HPDE6-E6E7 (cell line): ENCODE data around the gene NKAIN1.
"Not testable (repeated sequence)": the region's sequence is repeated elsewhere in the genome, so short reads cannot be mapped to it uniquely, and the experiment has no call there.

Experiments
- DNase-seq: peaks from one replicate; pipeline ENCODE4 v3.0.0; 2011; ENCODE audit warnings: missing footprints; ENCODE audit errors: extremely low spot score

The NKAIN1 gene

DNA sequence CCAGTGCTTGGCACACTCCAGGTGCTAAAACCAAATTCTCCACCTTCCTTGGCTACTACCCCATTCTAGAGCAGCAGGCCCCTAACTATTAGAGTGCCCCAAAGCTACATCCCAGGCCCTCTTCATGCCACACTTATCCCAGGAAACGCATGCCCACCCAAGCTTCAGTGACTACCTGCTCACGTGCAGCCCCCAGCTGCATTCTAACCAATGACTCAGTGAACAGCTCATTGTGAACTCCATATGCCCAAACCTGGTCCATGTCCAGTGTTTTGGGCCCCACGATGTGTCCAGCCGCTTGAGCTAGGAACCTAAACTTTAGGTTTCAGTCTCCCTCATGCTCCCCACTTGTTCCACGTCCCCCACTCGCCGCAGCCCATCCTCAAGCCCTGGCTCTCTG is 41.5 kb downstream of the NKAIN1 start:
- no peak for DNase-seq

DNA sequence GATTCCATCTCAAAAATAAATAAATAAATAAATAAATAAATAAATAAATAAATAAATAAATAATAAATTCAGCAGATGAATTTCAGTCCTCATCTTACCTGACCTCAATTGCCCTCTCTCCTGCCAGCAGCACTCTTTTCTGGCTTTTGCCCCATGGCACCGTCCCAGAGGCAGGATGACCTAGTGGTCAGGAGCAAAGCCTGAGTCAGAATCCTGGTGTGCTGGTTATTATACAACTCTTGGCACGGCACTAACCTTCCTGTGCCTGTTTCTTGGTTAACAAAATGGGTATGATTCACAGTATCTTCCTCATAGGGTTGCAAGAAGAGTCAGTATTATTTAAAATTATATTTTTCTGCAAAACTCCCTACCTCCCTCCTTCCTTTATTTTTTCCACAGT is 43.0 kb downstream of the NKAIN1 start:
- DNase-seq = no peak

DNA sequence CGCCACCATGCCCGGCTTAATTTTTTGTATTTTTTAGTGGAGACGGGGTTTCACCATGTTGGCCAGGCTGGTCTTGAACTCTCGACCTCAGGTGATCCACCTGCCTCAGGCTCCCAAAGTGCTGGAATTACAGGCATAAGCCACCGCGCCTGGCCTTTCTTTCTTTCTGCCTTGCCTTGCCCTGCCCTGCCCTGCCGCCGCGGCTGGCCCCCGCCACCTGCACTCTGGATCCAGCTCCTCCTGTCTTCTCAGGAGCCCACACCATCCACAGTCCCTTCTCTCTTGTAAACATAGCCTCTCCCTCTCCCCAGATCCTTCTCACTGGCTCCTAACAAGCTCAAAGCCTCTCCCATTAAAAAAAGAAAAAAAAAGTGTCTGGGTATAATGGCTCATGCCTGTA is 44.4 kb downstream of the NKAIN1 start:
- DNase-seq = not testable (repeated sequence)

DNA sequence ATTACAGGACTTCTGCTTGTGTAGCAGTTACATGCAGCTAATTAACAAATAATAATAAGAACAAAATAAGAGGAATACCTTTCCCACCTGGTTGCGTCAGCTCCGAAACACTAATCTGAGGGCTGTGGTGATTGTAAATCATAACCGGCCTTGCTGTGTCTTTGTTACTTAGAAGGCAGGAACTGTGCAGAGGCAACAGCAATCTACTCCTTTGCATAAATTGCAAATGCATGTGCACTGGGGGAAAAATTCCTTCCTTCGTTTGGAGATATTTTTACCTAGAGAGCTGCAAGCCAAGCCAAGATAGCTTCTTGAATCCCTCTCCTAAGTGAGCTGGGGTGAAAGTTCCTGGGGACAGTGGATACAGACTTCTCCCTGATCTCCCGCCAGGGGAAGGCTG is 46.0 kb downstream of the NKAIN1 start:
- DNase-seq = no peak

DNA sequence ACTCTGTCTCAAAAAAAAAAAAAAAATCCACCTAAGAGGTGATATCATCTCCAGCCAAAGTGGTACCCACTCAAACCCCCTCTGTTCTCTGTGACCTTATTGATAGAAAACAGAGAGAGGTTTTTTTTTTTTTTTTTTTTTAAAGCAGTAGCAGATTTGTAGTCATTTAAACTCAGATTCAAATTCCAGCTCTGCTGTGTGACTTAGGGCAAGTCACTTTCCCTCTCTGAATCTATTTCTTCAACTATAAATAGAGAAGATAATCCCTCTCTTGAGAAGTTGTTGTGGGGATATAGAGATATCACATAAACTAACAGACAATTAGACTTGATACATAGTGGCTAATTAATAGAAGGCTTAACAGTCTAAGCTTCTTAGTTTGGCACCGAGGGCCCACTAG is 48.4 kb downstream of the NKAIN1 start:
- DNase-seq = no peak

DNA sequence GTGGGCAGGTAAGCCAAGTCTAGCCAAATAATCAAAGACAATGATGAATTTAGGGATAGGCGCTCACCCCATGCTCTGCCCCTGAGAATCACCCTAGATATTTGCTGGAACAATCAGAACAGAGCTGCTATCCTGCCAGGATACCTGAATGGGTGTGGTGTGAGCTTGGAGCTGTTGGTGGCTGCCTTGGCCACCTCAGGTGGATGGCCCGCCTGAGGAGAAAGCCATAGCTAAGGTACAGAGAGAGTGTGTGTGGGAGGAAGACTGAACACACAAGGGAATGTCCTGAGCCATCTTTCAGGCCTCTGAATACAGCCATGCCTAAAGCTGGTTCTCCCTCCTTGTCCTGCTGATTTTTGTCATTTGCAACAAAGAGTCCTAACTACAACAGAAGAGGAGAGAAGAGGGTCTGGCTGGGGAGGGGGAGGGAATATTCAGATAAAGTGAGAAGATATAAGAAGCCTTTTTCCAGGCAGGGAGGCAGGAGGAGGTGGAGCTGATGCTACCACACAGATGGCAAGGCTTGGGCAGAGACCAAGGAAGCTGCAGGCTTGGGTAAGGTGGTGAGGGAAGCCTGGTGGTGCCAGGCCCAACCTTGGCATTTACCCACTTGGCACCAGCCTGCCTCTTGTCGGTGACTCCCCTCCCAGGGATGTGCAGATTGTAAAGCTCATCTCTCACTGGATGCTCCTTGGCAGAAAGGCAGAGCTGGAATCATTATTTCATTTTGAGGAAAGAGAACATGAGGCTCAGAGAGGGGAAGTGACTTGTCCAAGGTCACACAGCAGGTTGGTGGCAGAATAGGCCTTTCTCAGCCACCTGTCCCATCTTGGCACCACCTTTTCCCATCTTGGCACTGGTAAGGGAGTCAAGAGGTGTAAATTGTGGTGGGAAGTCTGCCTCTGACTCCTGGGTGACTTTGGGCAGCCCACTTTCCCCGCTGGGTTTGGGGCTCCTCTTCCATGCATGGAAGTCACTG is 49.7 kb downstream of the NKAIN1 start:
- no peak for DNase-seq

DNA sequence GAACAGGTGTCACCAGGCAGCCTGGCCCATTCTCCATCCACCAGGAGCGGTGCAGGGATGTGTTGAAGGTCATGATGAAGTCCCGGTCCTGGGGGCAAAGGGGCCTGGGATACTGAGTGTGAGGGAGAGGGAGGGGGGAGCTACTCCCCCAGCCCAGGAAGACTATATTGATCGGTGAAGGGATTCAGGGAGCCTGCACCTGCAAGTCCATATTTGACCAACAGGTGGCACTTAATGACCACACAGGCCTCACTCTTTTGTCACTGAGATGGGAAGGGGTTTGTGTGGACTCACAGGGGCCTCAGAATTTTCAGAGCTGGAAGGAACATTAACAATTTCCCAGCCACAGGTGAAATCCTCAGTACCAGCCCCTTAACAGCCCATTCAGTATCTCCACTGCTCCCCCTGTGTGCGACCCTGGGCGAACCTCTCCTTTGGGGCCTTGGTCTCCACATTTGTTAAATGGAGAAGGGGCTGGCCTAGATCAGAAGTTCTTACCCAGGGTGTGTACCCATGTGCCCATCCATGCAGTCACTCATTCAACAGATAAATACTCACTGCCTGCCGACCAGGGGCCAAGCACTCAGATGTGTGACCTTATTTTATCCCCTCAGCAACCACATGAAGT is 55.6 kb downstream of the NKAIN1 start:
- no peak for DNase-seq

DNA sequence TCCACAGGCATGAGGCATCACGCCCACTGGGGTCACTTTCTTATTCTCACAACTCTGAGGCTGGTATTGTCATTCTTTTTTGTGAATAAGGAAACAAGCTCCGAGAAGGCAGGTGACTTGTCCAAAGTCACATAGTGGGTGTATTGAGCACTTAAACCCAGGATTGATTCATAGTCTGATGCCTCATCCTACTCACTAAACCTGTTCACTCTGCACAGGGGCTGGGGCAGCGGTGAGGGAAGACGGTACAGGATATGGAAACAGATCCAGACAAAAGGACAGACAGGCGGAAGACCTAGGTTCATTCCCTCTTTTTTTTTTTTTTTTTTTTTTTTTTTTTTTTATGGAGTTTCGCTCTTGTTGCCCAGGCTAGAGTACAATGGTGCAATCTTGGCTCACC is 56.6 kb downstream of the NKAIN1 start:
- DNase-seq = peak; percentile 23

DNA sequence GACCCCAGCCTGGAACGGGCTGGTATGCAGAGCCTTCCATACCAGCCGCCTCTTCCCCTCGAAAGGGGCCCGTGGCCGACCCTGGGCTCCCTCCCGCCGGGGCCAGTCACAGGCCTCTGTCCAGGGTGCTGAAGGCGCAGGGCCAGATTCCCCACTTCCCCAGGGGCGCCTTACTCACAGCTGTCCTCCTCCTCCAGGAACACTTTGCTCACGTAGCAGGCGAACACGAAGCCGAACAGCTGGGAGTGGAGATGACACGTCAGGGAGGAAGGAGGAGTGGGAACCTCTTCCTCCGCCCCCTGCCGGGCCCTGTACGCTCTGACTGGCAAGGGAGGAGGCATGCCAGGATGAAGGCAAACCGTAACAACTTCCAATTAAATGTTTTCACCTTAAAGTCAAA is 57.3 kb downstream of the NKAIN1 start:
- peak; percentile 92 for DNase-seq

DNA sequence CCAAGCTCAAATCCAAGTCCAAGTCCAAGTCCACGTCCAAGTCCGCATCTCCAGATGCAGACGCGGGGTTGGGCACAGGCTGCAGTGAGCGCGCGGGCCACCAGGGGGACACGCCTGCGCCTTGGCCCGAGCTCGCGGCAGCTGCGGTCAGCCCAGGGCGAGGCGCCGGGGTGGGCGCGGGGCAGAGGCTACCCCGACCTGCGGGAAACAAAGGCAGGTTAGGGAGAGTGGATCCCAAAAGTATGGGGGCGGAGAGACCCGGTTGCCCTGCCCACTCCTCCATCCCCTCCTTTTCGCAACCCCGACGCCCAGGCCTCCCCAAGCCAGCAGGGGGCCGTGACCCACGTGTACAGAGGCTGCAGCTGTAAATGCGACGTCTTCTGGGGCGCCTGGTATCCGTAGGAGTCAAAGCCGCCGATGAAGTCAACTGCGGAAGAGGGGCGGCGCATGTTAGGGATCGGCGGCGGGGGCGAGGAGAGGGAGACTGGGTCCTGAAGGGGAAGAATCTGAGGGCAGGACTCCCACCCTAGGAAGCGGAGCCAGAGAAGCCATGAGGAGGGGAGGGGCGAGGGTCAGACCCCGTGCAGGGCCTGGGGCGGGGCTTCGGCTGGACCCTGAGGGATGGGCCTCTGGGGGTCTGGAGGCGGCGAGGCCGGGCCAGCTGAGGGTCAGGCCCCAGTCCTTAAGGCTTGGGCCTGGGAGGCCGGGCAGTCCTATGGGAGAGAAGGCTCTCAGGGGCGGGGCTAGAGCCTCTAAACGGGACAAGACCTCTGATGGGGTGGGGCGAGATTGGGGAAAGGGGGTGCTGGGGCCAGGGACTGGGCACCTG is 58.0 kb downstream of the NKAIN1 start:
- DNase-seq = peak; percentile 46

DNA sequence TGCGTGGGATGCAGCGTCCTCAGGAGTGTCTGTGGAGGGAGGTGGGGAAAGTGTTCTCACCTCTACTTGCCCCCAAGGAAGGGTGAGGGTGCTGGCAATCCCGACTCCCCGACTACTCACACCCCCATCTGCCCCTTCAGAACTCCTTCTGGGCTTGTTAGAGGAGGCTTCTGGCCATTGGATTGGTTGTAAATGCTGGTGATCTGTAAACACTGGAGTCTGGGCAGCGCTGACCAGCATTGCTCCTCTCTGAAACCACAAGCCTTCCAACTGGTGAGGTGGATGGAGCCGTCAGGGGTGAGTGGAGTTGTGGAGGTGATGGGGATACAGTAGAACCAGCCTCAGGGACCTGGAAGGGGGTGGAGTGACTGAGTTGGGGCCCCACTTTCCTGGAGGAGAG is 59.3 kb downstream of the NKAIN1 start:
- DNase-seq = no peak

DNA sequence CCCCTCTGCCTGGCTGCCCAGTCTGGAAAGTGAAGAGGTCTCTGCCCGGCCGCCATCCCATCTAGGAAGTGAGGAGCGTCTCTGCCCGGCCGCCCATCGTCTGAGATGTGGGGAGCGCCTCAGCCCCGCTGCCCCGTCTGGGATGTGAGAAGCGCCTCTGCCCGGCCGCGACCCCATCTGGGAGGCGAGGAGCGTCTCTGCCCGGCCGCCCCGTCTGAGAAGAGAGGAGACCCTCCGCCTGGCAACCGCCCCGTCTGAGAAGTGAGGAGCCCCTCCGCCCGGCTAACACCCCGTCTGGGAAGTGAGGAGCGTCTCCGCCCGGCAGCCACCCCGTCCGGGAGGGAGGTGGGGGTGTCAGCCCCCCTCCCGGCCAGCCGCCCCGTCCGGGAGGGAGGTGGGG is 63.4 kb downstream of the NKAIN1 start:
- DNase-seq = not testable (repeated sequence)

DNA sequence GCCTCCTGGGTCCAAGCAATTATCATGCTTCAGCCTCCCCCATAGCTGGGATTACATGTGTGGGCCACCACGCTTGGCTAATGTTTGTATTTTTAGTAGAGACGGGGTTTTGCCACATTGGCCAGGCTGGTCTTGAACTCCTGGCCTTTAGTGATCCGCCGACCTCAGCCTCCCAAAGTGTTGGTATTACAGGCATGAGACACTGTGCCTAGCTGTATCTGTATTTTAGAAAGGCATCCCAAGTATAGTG is 69.3 kb downstream of the NKAIN1 start:
- no peak for DNase-seq

DNA sequence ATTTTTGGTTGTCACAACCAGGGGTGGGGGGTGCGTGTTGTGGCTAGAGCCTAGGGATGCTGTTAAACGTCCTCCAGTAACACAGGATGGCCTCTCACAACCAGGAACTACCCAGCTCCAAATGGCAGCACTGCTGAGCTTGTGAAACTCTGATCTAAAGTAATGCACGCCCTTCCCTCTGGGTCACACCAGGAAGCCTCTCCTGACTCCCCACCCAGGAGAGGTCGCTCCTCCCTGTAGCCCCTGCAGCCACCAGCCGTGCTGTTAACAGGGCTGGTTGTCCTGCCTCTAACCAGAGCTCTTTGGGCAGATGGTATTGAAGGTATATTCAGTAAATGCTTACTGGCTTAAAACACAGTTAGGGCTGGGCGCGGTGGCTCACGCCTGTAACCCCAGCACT is 73.2 kb downstream of the NKAIN1 start:
- DNase-seq = no peak

DNA sequence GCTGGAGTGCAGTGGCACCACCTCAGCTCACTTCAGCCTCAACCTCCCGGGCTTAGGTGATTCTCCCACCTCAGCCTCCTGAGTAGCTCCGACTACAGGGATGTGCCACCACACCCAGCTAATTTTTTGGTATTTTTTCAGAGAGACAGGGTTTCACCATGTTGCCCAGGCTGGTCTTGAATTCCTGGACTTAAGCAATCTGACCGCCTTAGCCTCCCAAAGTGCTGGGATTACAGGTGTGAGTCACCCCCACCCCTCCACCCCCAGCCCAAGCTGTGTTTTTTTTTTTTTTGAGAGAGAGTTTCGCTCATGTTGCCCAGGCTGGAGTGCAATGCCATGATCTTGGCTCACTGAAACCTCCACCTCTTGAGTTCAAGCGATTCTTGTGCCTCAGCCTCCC is 75.4 kb downstream of the NKAIN1 start:
- no peak for DNase-seq

DNA sequence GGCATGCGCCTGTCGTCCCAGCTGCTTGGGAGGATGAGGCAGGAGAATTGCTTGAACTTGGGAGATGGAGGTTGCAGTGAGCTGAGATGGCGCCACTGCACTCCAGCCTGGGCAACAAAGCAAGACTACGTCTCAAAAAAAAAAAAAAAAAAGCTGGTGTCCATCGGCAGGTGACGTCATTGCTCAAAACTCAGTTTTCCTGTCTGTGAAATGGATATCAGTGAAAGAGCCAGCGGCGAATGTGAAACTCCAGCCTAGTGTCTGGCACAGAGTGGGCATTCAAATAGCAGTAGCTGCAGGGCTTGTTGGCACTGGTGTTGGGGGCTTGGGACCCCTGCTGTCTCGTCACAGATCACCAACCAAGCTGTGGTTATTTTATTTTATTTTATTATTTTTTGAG is 75.8 kb downstream of the NKAIN1 start:
- DNase-seq = no peak

DNA sequence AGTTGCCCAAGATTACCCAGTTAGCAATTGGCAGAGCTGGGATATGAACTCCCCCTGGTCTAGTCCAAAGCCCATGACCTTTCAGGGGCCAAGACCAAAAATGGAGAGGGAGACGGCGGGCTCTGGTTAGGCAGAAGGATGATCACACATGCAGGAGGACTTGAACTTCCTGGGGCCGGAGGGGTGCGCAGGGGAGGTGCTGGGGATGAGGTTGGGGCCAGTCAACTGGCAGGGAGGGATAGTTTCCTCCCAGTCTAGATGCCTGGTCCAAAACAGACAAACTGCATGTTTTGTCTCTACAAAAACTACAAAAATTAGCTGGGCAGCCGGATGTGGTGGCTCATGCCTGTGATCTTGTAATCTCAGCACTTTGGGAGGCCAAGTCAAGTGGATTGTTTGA is 78.1 kb downstream of the NKAIN1 start:
- no peak for DNase-seq

DNA sequence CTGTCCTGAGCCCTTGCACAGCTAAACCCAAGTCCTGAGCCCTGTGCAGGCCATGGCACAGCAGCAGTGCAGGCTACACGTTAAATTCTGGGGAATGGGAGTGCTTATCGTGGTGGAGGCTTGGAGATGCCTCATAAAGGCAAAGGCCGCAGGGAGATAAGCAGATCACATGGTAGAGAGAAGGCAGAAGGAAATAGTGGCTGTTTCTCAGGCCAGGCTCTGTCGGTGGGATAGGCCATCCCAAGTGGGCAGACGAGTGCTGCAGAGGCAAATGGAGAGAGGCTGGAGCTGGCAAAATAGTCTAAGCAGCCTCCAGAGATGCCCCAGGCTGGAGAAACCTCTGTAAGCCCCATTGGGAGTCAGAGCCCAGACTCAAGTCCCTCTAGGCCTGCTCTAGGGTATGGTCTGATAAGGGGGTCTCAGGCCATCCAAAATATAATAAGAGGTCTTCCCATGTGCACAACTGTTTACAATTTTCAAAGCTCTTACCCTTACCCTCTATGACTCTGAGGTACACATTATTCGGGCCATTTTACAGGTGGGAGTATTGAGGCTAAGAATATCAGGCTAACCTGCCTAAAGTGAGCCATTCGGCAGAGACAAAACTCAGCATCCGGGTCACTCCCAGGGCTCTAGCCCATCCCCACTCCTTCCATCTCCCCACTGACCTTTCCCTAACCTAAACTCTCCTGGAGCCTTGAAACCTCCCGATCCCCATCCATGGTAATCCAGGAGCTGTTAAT is 79.6 kb downstream of the NKAIN1 start:
- no peak for DNase-seq

DNA sequence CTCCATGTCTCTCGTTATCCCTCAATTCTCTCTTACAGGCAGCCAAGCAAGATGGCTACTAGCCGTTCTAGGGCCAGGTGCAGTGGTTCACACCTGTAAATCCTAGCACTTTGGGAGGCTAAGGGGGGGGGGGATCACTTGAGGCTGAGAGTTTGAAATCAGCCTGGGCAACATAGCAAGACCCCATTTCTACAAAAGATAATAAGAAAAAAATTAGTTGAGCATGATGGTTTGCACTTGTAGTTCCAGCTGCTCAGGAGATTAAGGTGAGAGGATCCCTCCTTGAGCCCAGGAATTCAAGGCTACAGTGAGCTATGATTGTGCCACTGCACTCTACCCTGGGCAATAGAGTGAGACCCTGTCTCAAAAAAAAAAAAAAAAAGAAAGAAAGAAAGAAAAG is 80.4 kb downstream of the NKAIN1 start:
- no peak for DNase-seq

DNA sequence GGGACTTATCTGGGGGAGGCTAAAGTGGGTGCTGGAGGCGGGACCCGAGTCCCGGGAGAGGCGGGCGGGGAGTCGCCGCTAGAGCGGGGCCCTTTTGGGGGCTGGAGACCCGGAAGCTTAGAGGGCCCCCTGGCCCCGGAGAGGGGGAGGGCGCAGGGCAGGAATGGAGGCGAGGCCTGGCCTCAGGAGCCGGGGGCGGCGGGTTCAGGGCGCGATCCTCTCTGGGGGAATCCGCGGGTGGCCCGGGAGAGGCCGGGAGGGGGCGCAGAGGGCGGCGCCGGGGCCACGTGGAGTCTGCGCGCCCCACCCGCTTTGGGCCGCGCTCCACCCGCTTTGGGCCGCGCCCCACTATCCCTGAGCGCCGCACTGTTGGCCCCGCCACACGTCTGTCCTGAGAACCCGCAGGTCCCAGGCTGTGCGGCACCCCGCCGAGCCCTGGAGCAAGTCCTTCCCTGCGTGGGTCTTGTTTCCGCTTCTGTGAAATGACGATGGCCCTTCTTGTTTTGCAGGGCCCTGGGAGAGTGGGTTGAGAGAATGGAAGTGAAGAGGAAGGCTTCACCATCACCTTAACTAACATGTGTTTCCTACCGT is 84.4 kb downstream of the NKAIN1 start:
- DNase-seq = peak; percentile 55

DNA sequence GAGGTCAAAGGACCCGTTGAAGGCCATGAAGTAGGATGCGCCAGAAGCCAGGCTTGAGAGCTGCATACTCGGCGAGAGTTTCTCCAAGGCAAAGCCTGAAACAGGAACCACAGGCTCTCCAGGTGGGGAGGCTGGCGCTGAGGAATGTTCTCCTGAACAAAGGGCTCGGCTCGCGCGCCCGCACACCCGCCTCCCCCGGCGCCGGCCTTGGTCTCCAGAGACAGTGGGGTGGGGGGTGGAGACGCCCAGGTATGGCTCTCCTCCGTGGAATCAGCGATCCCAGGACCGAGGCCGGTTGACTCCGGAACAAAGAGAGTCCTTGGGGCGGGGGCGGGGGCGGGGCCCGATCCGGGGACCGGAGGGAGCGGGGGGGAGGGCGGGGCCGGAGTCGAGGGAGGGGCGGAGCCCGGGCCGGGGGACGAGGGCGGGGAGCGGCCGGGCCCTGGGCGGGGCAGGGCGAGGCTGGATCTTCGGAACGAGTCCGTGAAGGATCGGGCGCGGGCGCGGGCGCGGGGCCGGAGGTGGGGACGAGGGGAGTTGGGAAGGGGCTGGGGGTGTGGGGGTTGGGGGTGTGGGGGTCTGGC is 85.0 kb downstream of the NKAIN1 start:
- DNase-seq = peak; percentile 76
